Glomerular visceral epithelial cell (primary cell): ENCODE measurements around the gene HACD3.

Experiments used
- DNase-seq: peaks from one replicate; pipeline ENCODE4 v3.0.0-alpha.2; 2016; ENCODE audit errors: extremely low spot score

The HACD3 gene, protein sequence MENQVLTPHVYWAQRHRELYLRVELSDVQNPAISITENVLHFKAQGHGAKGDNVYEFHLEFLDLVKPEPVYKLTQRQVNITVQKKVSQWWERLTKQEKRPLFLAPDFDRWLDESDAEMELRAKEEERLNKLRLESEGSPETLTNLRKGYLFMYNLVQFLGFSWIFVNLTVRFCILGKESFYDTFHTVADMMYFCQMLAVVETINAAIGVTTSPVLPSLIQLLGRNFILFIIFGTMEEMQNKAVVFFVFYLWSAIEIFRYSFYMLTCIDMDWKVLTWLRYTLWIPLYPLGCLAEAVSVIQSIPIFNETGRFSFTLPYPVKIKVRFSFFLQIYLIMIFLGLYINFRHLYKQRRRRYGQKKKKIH

DNA sequence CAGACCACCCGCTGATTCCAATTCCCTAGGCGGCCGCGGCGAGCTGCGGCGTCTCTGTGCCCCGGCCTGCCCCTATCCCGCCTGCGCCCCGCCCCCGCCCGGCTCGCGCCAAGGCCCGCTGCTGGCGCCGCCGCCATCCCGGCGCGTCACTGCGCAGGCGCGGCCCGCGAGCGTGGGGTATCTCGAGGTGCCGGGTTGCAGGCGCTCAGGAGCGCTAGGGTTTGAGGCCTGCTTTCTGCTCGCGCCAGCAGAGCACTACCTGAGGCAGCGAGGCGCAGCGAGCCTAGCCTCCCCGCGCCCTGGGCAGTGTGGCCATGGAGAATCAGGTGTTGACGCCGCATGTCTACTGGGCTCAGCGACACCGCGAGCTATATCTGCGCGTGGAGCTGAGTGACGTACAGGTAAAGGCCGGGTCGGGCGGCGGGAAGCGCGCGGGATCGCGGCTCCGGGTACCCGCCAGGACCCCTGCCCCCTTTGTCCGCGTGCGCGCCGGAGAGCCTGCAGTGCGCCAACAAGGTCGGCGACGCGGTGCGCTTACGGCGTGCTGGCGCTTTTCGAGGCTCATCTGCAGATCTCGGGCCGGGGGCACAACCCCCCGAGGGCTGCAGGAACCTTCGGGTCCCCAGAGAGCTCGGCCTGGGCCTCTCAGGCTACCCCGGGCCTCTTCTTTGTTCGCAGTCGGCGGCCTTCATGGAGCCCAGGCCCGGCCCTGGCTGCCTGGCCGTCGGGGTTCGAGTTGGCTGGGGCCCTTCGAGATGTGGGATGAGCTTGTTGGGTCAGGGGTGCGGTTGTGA, at the start of gene HACD3:
Gene HACD3 (plus strand): TSS at position 146 of the 794 bp plus-strand sequence. CDS start 169 bp downstream, at position 315.
- DNase-seq: peak; percentile 91

DNA sequence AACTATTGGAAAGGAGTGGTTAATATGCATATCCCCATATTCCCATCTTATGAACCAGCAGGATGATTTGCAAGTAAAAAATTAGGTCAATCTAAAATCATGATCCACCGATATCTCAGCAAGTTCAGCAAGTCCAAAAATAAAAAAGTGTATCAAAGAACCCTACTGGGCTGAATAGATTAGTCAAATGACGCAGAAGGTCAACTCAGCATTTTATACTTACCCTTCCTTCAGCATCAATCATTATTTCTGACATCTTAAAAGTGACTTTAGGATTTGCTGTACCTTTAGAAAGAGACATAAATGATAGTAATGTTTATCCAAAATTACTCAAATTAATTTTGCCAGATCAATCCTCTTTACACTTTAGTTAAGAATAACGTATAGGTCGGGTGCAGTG, 45.4 kb upstream of the HACD3 start:
- no peak for DNase-seq

DNA sequence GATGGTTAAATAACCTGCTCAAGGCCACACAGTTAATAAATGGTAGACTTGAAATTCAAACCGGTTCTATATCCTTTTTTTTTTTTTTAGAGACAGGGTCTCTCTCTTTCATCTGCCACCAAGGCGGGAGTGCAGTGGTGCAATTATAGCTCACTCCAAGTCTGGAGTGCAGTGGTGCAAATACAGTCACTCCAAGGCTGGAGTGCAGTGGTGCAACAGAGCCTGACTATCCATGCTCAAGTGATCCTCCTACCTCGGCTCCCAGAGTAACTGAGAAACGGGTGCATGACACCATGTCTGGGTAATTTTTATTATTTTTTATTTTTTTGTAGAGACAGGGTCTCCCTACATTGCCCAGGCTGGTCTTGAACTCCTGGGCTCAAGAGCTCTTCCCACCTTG, 36.2 kb upstream of the HACD3 start:
- DNase-seq: no peak

DNA sequence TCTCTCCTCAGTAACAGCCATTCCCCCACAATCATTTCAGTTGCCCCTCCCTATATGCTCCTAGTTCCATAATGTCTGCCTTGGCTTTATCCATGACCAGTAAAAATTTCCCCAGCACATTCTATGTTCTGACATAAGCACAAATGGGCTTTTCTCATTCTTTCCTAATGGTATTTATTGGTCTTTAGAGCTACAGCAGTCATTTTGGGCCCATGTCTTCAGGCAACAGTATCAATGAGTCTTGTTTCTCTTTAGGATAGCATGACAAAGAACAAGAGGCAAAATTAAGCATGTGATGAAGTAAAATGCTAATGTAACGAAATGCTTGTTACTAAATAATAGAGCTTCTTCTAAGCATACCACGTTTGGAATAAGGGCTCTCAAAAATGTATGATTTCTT, 20.9 kb upstream of the HACD3 start:
- no peak for DNase-seq

DNA sequence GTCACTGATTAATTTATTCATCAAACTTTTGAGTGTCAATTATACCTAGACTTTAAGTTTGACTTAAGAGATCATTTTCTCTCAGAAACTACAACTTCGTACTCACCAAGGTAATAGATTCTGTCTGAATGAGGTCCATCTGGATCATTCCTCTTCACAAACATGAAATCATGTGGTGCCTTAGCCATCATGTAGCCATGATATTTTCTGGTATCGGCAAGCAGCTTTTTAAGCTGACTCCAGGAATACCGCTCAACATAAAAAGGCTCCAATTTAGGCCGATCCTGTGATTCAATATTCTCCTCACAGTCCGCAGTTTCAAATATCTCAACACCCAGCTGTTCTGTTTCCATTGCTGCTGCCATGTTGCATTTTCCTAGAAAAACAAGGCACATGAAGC, 18.1 kb upstream of the HACD3 start:
- no peak for DNase-seq

DNA sequence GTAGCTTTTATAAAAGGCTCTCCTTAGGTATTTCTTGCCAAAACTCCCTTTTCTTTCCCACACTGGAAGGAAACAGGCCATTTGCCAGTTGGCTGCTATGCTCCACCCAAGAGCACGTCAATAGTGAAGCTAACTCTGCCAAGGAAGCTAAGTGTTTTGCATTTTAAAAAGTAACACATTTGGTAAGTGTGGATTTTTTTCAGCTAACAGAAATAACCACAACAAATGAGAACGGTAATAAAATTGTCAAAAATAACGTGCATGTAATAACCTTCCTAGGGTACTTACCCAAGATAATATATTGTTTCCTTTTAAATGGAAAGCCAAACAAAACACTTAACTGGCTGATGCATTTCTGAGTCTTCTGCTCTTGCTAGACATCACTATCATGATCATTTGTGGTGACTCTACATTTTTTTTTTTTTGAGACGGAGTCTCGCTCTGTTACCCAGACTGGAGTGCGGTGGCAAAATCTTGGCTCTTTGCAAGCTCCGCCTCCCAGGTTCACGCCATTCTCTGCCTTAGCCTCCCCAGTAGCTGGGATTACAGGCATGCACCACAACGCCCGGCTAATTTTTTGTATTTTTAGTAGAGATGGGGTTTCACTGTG, 17.4 kb upstream of the HACD3 start:
- no peak for DNase-seq

DNA sequence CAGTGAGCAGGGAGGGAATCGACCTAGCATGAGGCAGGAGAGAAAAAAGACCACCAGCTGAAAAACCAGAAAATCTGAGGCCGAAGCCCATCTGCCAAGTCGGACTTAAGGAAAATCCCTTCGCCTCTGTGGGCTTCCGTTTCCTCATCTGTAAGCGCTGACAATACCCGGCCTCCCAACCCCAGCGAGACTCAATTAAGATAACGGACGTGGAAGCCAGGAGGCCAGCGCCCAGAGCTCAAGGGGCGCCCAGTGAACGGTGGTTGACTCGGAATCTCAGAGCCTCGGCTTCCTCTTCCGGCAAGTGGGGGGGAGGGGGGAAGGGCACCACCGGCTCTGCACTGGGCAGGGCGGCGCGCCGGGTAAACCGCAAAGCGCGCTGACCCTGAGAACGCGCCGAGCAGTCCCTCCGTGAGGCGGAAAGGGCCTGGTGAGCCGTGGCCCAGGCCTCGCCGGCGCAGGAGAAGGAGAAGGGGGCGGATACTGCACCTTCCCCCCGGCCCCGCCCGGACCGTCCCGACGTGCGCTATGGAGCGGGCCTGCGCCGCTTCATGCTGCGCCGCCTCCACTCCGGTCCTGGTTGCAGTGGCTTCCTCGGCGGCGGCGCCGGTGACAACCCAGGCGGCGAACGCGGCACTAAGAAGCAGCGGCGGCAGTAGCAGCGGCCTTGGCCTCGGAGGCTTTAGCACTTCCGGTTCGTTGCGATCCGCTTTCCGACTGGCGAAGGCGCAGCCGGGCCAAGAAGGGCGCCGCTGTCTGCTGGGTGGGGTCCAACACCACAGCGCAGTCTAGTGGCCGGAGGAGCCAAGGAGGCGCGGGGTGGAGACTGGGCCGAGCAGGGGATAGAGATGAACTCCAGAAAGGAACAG, 13.0 kb upstream of the HACD3 start, which contains the start of gene DPP8:
Gene DPP8 (minus strand): TSS at position 693 of the 869 bp plus-strand sequence. CDS start 5,136 bp downstream, outside the sequence.
- DNase-seq: peak; percentile 92

DNA sequence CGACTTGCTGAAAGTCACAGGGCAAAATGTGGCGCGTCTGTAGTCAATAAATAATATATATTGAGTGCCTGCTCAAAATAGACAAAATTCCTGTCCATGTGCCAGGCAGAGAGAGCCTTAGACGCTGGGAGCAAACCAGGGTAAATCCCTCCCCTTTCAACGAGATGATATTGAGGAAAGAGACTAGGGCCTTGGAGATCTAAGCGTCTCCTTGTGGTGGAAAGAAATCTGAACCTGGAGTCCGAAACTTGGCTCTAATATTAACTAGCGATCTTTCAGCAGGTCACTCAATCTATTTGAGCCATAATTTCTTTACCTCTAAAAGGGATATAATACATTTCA, 12.4 kb upstream of the HACD3 start:
- no peak for DNase-seq

DNA sequence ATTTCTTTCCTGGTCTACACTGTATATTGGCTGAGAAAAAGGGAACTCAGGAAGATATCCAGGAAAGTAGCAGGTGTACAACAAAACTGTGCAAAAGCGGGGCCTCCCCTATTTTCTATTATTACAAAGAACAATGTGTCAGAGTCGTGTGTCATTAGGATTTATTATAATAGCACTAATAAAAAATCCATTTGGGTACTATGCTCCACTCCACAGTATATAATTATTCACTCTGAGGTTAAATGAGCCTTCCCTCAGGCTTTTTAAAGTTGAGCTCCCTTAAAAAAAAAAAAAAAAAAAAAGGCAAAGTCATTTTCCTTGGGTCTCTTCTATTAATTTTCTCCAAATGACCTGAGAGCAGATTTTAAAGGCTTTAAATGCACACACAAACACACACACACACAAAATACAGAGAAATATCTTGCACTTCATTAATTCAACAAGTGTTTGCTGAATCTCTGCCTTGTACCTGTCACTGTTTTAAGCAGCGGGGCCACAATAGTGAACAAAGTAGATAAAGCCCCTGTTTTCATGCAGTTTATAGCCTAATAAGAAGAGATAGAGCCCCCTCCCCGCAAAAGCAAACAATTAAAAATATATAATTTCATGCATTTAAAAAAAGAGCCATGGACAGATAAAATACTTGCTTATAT, 11.5 kb upstream of the HACD3 start:
- DNase-seq: no peak

DNA sequence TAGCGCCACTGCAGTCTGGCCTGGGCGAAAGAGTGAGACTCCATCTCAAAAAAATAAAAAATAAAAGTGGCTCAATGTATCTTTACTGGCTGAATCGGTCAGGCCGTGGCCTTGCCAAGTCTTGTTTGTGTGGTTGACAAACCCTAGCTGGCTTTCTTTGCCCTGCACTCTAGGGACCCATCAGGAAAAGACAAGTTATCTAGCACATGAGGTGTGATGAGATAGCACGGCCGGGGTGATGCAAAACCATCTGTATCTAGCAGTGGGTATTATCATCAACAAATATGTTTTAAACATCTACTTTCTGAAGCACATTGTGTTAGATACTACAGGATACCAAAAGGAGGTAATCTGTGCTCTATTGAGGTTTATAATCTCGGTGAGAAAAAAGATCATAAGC, 8.9 kb upstream of the HACD3 start:
- no peak for DNase-seq

DNA sequence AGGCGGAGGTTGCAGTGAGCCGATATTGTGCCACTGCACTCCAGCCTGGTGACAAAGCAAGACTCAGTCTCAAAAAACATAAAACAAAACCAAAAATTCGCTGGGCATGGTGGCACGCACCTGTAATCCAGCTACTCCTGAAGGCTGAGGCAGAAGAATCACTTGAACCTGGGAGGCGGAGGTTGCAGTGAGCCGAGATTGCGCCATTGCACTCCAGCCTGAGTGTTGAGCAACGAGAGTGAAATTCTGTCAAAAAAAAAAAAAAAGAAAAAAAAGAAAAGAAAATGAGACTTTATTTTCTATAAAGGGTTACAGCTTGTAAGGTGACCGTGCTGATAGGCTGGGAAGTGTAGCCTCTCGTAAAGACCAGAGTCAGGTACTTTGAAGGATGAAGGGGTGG, 6.0 kb upstream of the HACD3 start:
- DNase-seq: no peak

DNA sequence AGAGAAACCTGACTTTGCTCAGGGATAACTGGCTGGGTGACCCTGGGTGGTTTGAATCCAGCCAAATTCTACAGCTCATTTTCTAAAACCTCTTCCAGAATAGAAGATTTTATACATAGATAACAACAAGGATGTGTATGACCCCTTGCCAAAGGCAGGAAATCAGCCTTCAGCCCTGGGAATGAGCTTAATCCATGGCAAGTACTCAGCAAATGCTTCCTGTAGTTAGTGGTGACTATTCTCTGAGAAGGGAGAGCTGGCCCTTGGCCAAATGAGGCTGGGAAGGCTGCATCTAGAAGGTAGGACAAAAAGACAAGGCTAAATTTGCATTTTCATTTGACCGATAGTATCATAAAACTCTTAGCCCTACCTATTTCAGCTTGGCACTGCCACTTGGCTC, 4.6 kb upstream of the HACD3 start:
- DNase-seq: peak; percentile 13

DNA sequence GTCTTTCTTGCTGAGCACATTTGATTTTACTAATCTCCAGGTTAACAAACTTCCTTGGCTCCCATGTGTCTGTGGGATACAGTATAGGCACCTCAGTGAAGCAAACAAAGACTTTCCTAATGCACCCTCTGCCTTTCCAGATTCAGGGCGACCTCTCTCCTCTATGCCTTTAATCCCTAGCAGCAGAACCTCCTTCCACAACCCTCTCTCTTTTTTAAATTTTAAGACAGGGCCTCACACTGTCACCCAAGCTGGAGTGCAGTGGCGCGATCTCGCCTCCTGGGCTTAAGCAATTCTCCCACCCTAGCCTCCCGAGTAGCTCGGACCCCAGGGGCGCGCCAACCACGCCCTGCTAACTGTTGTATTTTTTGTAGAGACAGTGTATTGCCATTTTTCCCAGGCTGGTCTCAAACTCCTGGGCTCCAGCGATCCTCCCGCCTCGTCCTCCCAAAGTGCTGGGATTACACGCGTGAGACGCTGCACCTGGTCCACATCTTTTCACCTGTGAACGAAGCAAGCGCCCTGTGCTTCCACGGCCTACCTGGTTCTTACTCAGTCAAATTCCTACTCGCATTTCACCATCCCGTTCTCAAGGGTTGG, 1.7 kb upstream of the HACD3 start:
- no peak for DNase-seq

DNA sequence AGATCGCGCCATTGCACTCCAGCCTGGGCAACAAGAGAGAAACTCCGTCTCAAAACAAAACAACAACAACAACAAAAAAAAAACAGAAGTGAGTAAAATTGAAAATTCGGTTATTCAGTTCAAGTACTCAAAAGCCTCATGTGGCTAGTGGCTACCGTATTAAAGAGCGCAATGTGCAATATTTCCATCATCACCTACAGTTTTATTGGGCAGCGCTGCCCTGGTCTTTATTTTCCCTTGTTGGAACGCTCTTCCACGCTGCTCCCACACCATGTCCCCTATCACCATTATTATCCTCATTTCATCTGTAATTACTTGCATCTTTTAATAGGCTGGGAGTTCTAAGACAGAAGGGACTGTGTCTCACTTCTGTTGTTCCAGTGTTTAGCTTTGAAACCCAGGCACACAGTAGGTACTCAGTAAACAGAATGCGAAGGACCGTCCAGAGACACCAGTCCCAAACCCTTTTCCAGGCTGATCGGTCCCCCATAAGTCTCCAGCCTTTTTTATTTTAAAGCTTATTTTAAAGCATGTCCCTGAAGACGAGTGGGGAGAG, 423 bp upstream of the HACD3 start:
- DNase-seq: no peak

DNA sequence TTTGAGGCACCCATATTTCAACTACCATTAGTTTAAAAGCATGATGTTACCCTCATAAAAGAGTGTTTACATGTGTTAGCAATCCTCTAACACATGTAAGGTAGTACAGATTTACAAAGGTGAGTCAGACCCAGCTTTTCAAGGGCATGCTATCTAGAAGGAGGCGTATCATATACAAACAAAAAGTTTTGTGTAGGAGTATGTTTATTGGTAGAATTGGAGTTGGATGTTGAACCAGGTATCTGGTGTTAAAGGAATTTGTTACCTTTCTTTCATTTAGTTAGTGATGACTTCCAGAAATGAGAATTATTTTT, 2.4 kb downstream of the HACD3 start:
- no peak for DNase-seq

DNA sequence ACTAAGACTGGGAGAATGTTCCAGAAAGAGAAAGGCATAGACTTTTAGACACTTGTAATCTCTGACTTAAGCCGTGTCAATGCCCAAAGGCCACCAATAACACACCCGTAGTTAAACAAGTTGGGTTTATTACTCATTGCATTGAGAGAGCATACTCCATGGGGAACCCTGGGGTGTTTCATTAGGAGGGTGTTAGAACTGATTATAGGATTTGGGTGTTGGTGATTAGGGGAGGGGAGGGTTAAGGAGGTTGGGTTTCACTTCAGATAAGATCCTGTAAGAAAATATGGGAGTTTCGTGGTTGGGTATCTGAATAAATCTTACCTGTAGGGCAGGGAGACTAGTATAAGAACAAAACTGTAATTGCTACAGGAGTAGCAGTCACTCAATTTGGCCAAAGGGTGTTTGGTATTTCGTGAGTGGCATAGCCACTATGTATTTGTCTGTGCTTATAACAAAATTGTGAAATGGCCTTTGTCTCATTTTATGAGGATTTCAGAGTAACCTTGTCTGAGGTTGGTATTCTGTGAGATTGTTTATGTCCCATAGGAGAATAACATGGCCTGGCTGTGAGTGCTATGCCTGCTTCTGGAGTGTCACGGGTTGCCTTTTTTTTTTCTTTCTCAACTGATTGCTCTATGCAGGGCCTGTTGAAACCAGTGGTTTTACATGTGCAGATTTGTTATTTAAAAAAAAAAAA, 2.9 kb downstream of the HACD3 start:
- DNase-seq: no peak

DNA sequence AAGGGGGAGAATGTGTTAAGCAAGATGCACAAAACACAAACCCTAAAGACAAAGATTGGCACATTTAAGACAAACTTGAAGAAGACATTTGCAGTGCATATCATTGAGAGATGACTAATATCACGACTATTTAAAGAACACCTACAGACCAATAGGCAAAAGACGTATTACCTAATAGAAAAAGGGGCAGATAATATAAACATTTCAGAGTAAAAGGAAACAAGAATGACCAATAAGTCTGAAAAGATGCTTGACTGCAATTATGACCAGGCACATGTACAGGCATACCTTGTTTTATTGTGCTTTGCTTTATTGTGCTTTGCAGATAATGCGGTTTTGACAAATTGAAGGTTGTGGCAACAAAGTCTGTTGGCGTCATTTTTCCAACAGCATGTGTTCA, 4.9 kb downstream of the HACD3 start:
- no peak for DNase-seq

DNA sequence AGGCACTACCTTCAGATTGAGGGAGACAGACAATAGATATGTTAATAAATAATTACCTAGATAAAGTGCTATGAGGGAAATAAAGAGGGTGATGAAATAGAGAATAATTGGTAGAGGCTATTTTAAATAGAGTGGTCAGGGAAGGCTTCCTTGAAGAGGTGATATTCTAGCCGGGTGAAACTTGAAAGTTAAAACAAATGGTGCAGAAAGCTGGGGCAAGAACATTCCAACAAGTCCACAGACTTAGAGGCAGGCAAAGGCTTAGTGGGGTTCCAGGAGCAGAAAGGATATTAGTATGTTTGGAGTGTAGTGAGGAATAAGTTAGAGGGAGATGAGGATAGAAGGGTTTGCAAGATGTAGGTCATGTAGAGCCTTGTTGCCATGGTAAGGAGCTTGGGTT, 10.1 kb downstream of the HACD3 start:
- no peak for DNase-seq

DNA sequence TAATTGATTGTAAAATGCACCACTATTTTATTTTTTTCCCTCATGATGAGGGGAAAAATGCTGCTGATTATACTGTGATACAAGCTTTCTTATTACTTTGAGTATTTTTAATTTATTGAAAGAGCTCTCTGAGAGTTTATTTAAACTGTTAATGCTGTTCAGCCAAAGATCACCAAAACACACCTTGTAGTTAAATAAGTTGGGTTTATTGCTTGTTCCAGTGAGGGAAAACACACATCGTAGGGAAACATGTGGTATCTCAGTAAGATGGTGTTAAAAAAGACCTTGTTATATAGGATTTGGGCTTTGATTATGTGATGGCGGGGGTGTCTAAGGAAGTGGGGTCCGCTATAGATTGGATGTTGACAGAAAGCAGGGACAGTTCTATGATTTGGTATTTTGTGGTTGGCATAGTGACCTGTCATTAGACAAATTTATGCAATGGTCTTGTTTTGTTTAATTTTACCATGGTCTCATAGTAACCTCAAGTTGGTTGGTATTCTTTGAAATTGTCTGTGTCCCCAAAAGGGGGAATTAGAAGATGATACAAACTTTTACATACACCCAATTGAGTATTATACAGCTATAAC, 11.1 kb downstream of the HACD3 start:
- DNase-seq: no peak

DNA sequence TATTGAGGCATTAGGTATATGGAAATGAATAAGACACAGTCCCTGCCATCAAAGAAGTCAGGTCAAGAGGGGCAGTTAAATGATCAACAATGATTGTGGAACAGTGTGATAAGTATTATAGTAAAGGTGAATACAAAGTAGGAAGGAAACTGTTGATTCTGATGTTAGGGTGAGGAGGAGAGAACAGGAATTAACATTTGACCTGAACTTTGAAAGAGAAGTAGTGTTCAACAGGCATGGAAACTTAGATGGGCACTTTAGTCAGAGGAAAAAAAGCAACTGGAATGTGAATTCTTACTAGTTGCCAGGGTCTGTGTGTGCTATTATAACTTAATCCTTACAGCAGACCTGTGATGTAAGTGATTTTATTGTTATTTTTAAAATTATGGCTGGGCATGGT, 17.6 kb downstream of the HACD3 start:
- DNase-seq: no peak
